ENCODE measurements around the gene BMP2K.
A peak's percentile ranks its signal among the peaks of the same experiment; 100 is the strongest.
"Not testable (repeated sequence)": the region's sequence is repeated elsewhere in the genome, so short reads cannot be mapped to it uniquely, and the experiment has no call there.

The BMP2K gene

DNA sequence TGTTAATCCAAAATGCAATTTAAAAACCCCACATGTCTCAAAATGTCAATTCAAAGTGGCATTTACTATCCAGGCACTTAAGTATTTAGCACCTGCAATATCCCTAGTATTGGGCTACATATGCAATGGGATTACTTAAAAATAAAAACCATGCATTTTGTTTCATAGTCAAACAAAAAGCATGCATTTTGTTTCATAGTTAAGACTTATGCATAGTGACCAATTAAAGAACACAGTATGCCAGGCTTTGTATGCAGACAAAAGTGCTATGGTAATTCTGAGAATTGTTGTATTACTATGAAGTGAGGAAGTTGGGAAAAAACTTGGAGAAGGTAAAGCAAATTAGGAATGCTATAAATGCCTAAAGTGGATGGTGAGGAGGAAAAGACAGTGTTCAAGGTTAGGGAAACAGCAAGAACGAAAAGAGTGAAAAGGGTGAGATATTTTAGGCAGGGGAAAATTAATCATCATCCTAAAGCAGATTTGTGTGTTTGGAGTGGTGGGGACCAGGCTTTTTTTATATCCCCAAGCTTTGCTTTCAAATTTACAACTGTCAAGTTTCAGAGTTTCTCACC, 10.6 kb upstream of the BMP2K start:
- DNase-seq, result no peak

DNA sequence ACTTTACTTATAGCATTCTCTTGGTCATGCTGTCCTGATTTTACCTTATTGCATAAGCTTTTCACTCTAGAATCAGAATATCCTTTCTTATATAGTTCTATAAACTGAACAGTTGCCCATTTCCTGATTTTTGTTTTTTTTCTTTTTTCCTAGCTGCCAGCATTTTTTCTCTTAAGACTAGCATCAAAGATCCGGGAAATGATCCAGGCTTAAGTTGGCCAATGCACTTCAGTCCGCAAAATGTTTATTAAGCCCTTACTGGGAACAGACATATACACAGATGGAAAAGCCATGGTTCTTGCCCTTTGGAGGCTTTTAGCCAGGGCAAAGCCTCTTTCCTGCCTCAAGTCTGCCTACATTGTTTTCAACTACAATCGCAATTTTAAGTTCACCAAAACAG, 10.1 kb upstream of the BMP2K start:
- no peak for DNase-seq

DNA sequence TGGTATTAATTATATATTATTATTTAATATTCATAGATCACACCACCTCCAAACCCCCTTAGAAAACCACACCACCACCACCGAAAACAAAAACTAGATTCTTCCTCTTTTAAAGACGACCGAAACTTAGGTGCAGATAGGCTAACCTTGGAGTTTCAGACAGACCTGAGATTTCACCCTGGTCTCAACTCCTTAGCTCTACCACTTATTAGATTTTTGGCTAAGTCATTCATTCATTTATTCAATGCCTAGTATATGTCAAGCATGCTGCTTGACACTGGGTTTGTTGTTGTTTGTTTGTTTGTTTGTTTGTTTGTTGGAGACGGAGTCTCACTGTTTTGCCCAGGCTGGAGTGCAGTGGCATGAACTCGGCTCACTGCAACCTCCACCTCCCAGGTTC, 9.5 kb upstream of the BMP2K start:
- no peak for DNase-seq

DNA sequence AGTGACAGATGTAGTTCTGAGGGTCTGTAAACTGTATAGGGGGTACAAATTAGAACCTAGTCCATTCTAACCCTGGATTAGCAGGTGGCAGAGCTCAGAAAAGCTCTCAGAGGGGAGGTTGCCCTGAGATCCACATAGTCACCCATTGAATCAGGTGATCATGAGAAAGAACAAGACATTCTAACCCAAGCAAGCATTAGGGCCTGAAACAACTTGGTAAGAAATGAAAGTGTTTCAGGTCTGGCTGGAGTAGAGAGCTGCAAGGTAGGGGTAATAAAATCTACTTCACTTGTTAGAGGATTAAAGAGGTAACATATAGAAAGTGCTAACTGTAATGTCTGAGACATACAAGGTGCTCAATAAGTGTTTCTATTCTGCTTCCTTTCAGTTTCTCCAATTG, 8.8 kb upstream of the BMP2K start:
- no peak for DNase-seq

DNA sequence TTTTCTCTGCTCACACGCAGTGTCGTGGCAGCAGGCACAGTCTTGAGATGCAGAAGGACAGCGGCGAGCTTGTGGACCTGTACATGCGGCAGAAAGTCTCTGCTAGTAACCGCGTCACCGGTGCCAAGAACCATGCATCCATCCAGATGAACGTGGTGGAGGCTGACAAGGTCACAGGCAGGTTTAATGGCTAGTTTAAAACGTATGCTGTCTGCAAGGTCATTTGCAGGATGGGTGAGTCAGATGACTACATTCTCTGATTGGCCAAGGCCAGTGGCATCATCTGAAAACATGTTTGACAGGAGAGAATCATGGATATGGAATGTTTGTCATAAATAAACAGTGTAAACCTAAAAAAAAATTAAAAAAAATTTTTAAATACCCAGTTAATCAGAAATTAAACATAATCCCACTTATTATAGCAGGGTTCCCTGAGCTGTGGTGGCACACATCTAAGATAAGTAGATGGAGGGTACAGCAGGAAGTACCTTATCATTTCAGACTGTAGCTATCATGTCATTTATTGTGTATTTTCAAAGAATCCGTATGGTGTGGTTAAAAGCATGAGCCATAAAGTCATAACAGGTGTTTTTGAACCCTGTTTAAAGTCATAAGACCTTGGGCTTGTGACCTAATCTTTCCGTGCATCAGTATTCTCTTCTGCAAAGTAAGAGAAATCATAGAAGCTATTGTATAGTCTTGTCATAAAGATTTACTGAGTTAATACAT, 7.5 kb upstream of the BMP2K start:
- DNase-seq, result no peak

DNA sequence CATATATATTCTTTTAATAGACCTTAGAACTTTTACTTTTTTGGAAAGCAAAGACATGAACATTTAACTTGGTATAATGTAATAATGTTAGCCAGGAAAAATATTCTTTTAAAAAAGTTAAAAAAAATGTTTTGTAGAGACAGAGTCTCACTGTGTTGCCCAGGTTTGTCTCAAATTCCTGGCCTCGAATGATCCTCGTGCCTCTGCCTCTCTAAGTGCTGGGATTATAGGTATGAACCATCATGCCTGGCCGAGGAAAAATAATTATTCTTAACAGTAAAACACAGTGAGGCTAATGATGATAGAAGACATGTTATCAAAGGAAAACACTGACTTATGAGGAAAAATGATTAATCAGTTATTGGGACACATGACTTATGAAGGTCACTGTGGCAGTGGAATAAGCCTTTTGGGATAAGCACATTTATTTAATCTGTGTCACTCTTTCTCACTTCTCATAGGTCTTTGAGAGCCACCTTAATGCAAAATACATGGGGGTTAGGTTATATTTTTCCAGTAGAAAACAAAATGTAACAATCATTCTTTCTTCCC, 6.0 kb upstream of the BMP2K start:
- DNase-seq, result no peak

DNA sequence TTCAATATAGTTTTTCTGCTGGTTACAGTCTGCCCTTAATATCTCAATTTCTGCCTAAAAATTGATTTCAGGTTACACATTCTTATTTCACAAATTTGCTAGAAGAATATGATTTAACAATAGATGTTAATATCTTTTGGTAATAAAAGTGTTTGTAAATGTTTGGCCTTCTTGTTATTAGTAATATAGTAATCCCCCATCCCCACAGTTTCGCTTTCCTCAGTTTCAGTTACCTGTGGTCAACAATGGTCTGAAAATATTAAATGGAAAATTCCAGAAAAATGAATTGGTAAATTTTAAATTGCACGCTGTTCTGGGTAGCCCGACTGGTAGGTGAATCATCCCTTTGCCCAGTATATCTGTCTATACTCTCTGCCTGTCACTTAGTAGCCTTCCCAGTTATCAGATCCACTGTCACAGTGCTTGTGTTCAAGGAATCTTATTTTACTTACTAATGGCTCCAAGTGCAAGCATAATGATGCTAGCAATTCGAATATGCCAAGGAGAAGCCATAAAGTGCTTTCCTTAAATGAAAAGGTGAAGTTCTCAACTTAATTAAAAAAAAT, 3.5 kb upstream of the BMP2K start:
- no peak for DNase-seq

DNA sequence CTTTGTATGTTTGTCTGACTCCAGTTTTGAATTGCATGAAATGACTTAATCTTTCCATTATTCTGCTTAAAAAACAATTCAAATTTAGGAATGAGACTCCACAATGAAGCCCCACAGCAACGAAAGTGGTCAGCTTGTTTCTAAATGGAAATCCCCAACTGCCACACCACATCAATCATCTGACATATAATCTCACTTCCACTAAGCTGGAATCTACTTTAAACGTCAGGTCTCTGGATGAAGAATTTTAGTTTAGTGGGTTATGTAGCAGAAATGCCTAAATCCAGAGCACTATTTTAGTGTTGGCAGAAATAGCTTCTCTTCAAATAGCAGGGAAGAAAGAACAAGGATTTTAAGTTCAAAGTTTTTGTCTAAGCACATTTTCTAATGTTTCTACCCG, 1.7 kb upstream of the BMP2K start:
- DNase-seq, result no peak

DNA sequence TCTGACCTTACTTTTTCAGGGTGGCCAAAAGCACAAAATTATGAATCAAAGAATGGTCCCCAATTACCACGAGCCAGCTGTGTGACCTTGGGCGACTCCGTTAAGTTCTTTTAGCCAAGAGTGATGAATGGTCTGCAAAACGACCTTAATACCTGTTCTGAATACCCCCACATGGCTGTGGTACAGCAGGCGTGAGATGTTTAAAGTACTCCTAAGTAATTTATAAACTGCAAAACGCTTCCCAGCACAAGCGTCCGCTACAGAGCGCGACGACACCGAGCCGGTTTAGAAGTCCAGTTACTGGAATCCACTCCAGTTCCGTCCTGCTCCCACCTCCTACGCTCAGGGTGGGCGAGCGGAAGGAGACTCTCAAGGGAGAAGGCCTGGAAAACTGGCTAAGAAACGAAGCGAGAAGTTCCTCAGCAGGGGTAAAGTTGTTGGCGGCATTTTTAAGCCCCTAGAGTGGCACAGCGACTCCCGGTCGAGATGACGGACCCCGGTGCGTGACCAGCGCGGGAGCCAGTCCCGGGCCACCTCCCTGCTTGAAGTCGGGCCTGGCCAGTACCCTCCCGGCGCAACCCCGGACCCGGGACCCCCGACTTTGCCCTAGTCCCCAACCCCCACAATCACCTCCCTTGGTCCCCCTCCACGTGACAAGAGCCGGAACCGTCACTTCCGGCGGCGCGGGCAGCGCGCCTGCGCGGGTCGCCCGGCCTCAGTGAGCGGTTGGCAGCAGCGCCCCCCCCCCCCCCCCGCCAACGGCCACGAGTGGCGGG, 659 bp upstream of the BMP2K start:
- peak; percentile 83 for DNase-seq

DNA sequence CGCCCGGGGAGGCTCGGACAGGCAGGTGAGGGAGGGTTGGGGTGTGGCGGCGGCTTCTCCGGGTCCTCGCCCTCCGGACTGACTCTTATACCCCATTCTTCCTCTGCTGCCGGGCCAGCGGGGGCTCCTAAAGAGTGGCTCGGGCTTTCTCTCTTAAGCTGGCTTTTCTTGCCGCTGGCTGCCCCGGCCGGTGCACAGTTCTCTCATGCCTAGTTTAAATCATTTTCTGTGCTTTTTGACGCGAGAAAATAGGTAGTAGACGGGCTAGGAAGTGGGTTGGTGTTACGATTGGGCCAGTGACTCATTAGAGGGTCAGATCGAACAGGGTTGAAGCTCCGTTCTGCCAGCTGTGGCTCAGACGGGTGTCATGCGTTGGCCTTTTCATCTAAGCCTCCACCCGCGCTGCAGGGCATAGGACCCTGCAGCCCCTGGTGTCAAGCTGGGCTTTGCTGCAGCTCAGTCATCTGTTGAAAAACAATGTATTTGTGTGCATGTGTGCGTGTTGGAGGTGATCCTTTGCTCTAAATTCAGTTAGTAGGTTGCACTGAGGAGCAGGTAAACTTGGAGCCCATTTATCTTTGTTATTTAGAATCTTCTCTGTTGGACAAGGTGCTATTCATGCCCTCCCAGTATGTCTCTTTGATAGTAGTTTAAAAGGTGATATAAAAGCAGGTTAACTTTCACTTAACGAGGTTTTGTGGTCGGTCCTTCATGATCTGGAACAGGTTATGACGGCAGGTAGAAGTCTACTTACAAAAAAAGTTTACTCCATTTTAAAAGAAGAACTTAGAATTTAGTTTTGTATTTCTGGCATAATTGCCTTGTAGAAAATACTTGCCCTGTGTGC, 802 bp downstream of the BMP2K start:
- DNase-seq, result peak; percentile 32

DNA sequence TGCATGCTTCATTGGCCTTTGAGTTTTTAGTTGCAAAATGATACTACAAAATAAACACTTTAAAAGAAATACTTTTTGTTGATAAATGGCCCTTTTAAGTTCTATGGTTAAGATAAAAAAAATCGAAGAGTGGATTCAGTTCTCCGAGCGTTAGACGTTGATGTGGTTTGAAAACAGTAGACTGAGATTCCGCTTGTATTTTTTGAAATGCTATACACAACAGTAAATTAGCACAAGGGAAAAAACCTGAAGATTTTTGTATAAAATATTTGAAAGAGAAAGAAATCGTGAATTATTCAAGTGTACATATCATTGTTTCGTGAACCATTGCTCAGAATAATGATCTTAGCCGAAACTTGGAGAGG, 1.4 kb downstream of the BMP2K start:
- DNase-seq, result no peak

DNA sequence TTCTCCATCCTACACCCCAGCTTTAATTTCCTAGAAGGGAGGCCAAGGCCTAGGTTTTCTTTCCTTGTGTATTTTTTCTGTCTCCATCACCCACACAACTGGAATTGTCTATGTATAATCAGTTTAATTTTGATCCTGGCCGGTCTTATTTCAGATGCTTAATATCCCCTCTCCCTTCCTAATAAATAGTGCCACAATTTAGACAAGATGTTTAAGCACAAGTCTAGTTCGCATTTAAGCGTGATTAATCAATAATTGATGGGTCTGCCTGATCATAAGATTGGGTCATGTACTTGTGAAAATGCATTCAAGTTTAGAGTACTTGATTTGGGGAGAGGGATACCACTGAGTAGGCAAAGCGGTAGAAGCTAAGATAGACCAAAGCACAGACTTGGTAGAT, 2.4 kb downstream of the BMP2K start:
- DNase-seq, result no peak

DNA sequence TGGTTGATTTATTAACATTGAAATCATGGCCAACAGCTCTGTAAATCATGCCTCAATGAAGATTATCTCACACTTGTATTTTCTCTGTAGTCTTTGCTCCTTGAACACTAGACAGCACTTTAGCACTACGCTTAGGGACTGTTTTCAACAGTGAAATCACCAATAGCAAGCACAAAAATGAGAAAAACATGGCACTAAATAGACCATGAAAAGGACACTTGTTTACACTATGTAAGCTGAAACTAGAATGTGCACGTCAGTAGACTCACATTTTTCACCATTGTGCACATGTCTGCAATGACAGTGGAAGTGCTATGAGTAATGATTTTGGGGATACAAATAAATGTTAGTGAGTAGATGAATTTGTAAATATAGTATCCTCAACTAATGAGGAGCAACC, 3.1 kb downstream of the BMP2K start:
- DNase-seq, result no peak

DNA sequence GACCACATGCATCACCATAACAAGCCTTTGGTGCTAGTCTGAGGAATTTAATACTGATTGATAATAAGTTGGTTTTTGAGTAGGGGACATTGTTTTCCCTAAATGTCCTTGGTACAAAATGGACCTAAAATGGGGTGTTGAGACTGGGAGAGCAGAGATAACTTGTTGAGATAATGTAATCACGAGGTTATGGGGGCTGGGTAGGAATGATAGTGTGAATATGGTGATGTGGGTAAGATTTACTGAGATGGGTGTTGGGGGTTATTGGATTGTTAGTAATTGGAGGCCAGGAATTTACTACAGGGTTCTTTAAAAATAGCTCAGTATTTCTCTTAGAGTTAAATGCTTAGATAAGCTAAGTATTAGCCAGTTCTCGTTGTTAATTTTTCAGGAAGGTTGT, 3.9 kb downstream of the BMP2K start:
- no peak for DNase-seq

DNA sequence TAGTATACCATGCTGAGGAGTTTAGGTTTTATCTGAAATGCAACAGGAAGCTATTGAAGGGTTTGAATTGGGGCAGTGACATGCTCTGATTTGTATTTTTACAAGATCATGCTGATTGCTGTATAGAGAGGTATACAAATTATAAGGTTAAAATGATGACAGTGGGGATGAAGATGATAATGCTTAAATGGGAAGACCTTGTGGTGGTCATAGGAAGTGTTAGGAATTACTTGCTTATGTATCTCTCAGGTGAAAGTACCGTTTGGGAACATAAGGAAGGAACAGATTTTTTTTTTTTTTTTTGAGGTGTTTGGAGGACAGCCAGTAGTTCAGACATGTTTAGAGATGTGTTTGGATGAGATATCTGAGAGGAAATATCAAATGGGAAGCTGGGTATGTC, 5.0 kb downstream of the BMP2K start:
- no peak for DNase-seq

DNA sequence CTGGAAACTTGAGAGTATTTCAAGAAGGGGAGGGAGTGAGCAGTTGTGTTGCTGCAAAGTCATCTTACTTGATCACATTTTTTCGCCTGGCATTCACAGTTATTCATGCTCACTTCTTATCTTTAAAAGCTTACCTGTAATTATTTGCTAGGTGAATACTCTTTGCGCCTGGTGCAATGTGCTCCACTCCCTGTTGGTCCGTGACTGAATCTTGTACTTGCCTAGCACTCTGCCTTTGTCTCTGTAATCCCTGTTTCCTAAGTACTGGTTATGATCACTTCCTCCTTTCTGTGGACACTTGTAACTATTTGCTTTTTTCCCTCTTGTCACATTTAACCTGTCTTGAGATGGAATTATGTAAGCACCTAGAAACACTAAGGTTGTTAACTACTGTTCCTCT, 5.8 kb downstream of the BMP2K start:
- DNase-seq, result no peak

DNA sequence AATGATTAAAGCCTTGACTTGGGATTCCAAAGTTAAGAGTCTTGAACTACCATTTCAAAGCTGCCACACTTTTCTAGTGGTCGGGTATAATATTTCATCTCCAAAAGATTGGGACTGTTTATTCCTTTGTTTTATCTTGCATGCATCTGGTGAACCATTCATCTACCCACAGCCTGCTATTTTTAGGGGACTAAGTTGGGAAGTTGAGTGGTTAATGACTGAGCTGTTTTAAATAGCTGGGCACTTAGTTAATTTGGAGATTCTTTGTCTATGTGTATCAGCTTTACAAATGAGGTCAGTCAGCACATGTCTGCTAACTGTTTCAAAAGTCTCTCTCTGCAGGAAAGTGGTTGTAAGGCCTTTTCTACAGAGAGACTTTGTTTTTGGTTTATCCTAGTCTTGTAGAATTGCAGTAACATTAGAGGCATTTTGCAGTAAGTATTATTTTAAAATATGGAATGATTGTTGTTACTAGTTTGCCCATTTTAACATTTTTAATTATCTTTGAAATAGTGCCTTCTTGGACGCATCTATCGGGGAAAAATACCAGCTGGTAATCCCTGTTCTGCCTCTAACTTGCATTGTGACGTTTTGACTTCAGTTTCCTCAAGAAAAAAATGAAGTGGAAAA, 8.2 kb downstream of the BMP2K start:
- DNase-seq, result no peak

DNA sequence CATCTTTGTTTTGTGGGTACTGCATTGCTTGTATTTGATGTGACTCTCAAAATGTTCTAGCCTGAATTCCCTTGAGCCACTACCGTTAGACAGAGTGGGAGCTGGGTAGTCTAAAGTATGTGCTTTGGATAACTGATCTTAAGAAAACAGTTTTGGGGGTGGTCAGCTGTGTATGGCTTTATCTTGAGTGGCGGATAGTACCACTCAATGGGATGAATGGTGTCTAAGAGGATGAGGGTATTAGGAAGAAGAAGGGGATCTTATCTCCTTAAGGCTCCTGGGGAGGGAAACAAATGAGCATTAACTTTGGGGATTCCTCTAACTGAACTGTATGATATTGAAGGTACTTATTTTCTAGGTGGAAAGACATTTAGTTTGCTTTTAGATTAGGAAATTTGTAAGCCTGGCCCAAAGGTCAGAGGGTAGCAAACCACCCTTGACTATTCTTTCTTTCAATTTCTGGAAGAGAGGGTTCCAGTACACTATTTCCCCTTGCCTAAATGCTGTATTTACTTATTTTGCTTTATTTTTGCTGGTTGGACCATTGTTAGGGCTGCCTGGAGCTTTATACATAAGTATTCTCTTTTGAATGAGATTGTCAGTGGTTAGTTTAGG, 11.3 kb downstream of the BMP2K start:
- no peak for DNase-seq

DNA sequence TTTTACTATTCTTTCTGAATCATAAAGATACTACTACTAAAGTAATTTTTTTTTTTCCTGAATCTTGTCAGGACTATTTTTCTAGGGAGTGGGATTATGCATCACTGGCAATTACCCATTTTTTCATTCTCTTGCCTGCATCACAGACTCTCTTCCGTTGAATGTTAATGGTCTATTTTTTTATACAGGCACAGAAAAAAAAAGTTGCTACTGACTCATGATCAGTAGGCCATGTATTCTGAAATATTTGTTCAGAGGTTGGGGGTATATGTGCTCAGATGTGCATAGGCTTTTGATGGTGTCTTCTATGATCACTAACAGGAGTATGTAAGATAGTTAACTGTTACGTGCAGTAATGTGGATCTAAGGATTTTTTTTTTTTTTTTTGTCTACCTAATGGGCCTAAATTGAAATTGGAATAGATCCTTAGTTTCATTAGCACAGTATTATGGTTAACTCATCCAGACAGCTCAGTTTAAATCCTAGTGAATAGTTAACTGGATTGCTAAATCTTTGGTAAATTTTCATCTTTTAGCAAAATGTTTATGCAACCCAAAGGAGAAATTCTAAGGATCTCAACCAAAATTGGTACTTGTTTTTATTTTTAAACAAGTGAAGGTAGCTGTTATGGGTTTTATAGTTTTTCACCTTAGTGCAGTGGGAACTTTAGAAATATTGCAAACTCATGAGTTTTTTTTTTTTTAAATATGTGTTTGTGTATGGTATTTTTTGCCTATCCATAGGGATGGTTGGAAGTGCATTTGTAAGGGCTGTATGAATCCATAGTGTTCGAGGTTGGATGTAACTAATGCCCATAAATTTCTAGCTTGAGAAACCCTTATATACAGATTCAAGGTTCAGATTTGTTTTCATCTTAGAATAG, 12.1 kb downstream of the BMP2K start:
- DNase-seq, result no peak

DNA sequence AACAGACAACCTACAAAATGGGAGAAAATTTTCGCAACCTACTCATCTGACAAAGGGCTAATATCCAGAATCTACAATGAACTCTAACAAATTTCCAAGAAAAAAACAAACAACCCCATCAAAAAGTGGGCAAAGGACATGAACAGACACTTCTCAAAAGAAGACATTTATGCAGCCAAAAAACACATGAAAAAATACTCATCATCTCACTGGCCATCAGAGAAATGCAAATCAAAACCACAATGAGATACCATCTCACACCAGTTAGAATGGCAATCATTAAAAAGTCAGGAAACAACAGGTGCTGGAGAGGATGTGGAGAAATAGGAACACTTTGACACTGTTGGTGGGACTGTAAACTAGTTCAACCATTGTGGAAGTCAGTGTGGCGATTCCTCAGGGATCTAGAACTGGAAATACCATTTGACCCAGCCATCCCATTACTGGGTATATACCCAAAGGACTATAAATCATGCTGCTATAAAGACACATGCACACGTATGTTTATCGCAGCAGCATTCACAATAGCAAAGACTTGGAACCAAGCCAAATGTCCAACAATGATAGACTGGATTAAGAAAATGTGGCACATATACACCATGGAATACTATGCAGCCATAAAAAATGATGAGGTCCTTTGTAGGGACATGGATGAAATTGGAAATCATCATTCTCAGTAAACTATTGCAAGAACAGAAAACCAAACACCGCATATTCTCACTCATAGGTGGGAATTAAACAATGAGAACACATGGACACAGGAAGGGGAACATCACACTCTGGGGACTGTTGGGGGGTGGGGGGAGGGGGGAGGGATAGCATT, 19.7 kb downstream of the BMP2K start:
- not testable (repeated sequence) for DNase-seq

Data from stimulated activated CD4-positive, alpha-beta T cell treated with anti-CD3 and anti-CD28 coated beads, Interleukin-12 subunit alpha, Interleukin-12 subunit beta, amount 100 ng/mL, for 4 hours (primary cell).